ENCODE measurements around the gene TMEM130. TPM values are rescaled to one million over a fixed set of nuclear protein-coding genes. Genes with fewer than 3 reads are reported as not detected.

Gene TMEM130
- total RNA-seq, 1 experiment from 2014 or later = not detected

DNA sequence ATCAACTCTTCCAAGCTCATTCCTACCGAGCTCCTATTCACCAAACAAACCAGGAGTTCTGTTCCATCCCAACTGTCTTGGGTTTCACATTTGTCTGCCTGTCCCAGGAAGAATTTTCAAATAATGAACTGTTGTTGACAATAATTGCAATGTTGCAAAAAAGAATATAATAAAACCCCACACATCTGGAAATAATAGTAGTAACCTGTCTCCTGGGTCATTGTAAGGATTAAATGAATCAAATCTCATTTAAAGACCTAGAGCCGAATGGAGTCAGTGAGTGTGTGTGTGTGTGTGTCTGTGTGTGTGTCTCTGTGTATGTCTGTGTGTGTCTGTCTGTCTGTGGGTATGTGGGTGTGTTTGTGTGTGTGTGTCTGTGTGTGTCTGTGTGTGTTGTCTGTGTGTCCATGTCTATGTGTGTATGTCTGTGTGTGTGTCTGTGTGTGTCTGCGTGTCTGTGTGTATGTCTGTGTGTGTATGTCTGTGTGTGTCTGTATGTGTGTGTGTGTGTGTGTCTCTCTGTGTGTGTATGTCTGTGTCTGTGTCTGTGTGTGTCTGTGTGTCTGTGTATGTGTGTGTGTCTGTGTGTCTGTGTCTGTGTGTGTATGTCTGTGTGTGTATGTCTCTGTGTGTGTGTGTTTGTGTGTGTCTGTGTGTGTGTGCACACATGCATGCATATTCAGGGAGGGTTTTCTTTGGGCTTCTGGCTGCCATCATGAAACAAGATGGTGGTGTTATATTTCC is 52.7 kb downstream of the TMEM130 start:
- Mint-ChIP-seq H3K27ac (ENCODE audit: unreplicated experiment) (peak overlapping the region; percentile 0), H3K27me3 (ENCODE audit: insufficient read depth, unreplicated experiment) (no peaks in the 10 kb centered on the region), H3K36me3 (ENCODE audit: insufficient read depth, unreplicated experiment) (peaks cover 6% of the 10 kb centered on the region), H3K9me3 (ENCODE audit: unreplicated experiment) (peaks cover 20% of the 10 kb centered on the region), H3K4me3 (ENCODE audit: unreplicated experiment) (no peak overlapping the region), H3K4me1 (ENCODE audit: low read depth, unreplicated experiment) (peaks cover 15% of the 10 kb centered on the region)
- TF ChIP-seq, protein P1, sequence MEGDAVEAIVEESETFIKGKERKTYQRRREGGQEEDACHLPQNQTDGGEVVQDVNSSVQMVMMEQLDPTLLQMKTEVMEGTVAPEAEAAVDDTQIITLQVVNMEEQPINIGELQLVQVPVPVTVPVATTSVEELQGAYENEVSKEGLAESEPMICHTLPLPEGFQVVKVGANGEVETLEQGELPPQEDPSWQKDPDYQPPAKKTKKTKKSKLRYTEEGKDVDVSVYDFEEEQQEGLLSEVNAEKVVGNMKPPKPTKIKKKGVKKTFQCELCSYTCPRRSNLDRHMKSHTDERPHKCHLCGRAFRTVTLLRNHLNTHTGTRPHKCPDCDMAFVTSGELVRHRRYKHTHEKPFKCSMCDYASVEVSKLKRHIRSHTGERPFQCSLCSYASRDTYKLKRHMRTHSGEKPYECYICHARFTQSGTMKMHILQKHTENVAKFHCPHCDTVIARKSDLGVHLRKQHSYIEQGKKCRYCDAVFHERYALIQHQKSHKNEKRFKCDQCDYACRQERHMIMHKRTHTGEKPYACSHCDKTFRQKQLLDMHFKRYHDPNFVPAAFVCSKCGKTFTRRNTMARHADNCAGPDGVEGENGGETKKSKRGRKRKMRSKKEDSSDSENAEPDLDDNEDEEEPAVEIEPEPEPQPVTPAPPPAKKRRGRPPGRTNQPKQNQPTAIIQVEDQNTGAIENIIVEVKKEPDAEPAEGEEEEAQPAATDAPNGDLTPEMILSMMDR (IDR thresholded peaks at IDR 0.05; ENCODE audit: insufficient read depth in 1 of 2, low read depth in 1 of 2, low read length in 1 of 2, severe bottlenecking in 1 of 2, unreplicated experiment in 1 of 2) = no peak
- no peaks in the 10 kb centered on the region for H3K9me3 ChIP-seq
- intact Hi-C loops (cut with micrococcal nuclease; ENCODE audit: unreplicated experiment) = no loop called here
- DNase-seq = no peak
- H3K4me3 ChIP-seq (ENCODE audit: low read depth, low read length) = no peak overlapping the region
- no peaks in the 10 kb centered on the region for H3K36me3 ChIP-seq (ENCODE audit: control insufficient read depth, insufficient read depth, low read length)
- POLR2A ChIA-PET = no interaction called here
- CTCF ChIA-PET = no interaction called here
- no TSS peak for BruUV-seq (replicated peaks)
- no peaks in the 10 kb centered on the region for H3K27me3 ChIP-seq (replicated peaks; ENCODE audit: control insufficient read depth, insufficient read depth, low read length)
- H3K4me1 ChIP-seq = peaks cover 19% of the 10 kb centered on the region

DNA sequence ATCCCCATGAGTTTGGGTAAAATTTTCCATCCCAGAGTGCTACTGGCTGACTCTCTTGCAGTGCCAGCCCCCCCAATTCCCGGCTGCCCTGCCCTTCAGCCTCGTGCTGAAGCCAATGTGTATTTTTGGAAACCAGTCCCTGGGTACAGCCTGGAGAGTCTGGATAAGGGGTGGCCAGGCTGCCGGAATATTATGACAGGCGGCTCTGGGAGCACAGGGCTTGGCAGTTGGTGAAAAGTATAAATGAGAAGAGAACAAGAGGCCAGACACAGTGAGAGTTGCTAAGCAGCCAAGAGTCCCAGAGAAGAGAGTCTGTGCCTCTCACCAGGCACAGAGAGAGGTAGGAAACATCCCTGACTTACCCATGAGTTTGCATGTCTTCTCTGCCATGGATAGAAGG is 53.6 kb downstream of the TMEM130 start:
- DNase-seq = no peak
- H3K9me3 Mint-ChIP-seq (ENCODE audit: unreplicated experiment) = peaks cover 21% of the 10 kb centered on the region

DNA sequence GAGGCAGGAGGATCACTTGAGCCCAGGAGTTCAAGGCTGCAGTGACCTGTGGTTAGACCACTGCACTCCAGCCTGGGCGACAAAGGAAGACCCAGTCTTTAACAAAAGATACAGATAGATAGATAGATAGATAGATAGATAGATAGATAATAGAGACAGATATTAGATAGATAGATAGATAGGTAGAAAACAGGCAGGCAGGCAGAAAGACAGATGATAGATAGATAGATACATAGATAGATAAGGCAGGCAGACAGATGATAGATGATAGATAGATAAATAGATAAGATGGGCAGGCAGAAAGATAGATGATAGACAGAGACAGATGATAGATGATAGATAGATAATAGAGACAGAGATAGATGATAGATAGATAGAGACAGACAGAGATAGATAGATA is 54.5 kb downstream of the TMEM130 start:
- CTCF ChIA-PET = no interaction called here
- Histone ChIP-seq H3K27me3 (replicated peaks; ENCODE audit: control insufficient read depth, insufficient read depth, low read length) (no peaks in the 10 kb centered on the region), H3K9me3 (0 out of 2 replicates have a peak, but pooled peaks cover 3% of the 10 kb centered on the region), H3K4me1 (peaks cover 16% of the 10 kb centered on the region), H3K4me3 (ENCODE audit: low read depth, low read length) (no peak overlapping the region), H3K36me3 (ENCODE audit: control insufficient read depth, insufficient read depth, low read length) (no peaks in the 10 kb centered on the region)
- Mint-ChIP-seq H3K27ac (ENCODE audit: unreplicated experiment) (no peak overlapping the region), H3K9me3 (ENCODE audit: unreplicated experiment) (peaks cover 28% of the 10 kb centered on the region), H3K27me3 (ENCODE audit: insufficient read depth, unreplicated experiment) (no peaks in the 10 kb centered on the region), H3K4me3 (ENCODE audit: unreplicated experiment) (no peak overlapping the region), H3K4me1 (ENCODE audit: low read depth, unreplicated experiment) (peaks cover 15% of the 10 kb centered on the region), H3K36me3 (ENCODE audit: insufficient read depth, unreplicated experiment) (peaks cover 11% of the 10 kb centered on the region)
- TF ChIP-seq, protein P1 (IDR thresholded peaks at IDR 0.05; ENCODE audit: insufficient read depth in 1 of 2, low read depth in 1 of 2, low read length in 1 of 2, severe bottlenecking in 1 of 2, unreplicated experiment in 1 of 2) = no peak
- POLR2A ChIA-PET = no interaction called here
- intact Hi-C loops (cut with micrococcal nuclease; ENCODE audit: unreplicated experiment) = no loop called here
- DNase-seq = no peak
- no TSS peak for BruUV-seq (replicated peaks)

More for the DNA sequence above, 53.6 kb downstream of the TMEM130 start:
- H3K27me3 ChIP-seq (replicated peaks; ENCODE audit: control insufficient read depth, insufficient read depth, low read length) = no peaks in the 10 kb centered on the region
- Mint-ChIP-seq H3K4me3 (ENCODE audit: unreplicated experiment) (no peak overlapping the region), H3K4me1 (ENCODE audit: low read depth, unreplicated experiment) (peaks cover 15% of the 10 kb centered on the region), H3K27ac (ENCODE audit: unreplicated experiment) (no peak overlapping the region), H3K36me3 (ENCODE audit: insufficient read depth, unreplicated experiment) (peaks cover 6% of the 10 kb centered on the region), H3K27me3 (ENCODE audit: insufficient read depth, unreplicated experiment) (no peaks in the 10 kb centered on the region)
- no peaks in the 10 kb centered on the region for H3K36me3 ChIP-seq (ENCODE audit: control insufficient read depth, insufficient read depth, low read length)
- CTCF ChIA-PET = no interaction called here
- peaks cover 19% of the 10 kb centered on the region for H3K4me1 ChIP-seq
- TF ChIP-seq, protein P1 (IDR thresholded peaks at IDR 0.05; ENCODE audit: insufficient read depth in 1 of 2, low read depth in 1 of 2, low read length in 1 of 2, severe bottlenecking in 1 of 2, unreplicated experiment in 1 of 2) = no peak
- no TSS peak for BruUV-seq (replicated peaks)
- H3K9me3 ChIP-seq = no peaks in the 10 kb centered on the region
- POLR2A ChIA-PET = no interaction called here
- intact Hi-C loops (cut with micrococcal nuclease; ENCODE audit: unreplicated experiment) = no loop called here
- H3K4me3 ChIP-seq (ENCODE audit: low read depth, low read length) = no peak overlapping the region
